HL-60/S4 (cell line): ENCODE data around the gene OR4D2.

Experiments
- in situ Hi-C: fragments of 300-500 bp; cut with MboI; formaldehyde crosslinking; loops from 2 replicates; pipeline ENCODE4 v1.14.3; 2022; ENCODE audit warnings: low sequenced_read_pairs

The OR4D2 gene

DNA sequence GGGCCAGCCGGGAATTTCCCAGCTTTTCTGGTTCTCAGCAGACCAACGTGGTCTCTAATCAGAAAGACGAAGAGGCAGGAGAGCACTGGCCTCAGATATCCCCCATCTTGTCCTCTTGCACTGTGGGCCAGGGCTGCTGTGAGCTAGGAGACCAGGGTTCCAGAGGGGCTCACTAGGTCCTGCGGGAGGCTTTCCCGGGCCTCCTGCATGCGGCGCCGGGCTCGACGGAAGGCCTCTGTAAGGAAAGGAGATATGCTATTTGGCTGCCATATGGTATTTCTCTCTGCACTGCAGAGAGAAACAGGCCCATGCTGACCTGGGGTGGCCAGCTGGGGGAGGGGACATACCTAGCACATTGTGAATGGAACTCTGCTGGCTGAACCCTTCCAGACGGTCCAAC is 39.2 kb downstream of the OR4D2 start:
- in situ Hi-C loops, result loop anchor here (10.0 kb wide), 1 partner anchor 239 kb away; no protein-coding TSS in a partner anchor

DNA sequence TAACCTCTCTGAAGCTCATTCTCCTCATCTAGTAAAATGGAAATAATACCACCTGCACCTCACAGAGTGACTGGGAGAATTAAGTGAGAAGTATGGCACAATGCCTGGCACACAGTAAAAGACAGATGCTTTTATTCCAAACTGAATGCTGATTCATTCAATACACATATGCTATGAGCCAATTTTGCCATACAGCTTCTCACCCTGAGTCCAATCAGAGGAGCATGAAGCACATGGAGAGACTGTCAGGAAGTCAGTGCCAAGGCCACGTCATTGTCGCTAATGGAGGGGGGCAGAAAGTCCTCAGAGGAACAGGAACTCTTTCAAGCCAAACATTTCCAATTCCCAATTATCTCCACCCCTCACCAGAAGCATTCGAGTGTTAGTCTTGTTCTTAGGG is 40.7 kb downstream of the OR4D2 start:
- in situ Hi-C loops, result loop anchor here (10.0 kb wide), 1 partner anchor 237 kb away; no protein-coding TSS in a partner anchor

DNA sequence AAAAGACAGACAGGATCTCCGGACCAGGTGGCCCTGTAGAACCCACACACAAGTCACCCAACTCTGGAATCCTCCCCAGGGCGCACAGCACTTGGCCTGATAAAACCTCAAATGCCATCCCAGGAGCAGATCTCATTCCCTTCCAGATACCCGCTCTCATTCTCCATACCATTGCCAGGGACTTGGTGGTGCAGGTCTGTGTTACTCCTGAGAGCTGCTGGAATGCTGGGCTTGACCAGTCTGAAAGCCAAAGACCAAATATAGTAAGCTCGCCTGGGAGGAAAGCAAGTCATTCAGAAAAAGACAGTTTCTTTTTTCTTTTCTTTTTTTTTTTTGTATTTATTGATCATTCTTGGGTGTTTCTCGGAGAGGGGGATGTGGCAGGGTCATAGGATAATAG is 41.6 kb downstream of the OR4D2 start:
- in situ Hi-C loops, result loop anchor here (10.0 kb wide), 1 partner anchor 236 kb away; no protein-coding TSS in a partner anchor

DNA sequence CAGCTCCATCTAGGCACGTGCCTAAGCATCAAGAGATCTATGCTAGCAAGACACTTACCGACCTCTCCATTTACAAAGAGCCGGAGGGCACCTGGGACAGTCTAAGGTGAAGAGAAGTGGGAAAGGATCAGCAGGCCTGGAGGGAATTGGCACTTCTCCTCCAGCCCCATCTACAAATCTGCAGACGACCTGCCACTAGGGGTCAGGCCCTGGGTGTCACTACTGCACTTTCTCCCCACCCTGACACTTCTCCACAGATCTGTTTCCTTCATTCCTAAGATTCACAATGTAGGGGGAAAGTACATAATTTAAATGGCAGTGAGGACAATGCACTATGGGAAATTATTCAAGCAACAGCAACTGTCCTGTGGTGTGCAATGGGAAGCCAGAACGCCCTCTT is 44.1 kb downstream of the OR4D2 start:
- in situ Hi-C loops, result no loop called here

DNA sequence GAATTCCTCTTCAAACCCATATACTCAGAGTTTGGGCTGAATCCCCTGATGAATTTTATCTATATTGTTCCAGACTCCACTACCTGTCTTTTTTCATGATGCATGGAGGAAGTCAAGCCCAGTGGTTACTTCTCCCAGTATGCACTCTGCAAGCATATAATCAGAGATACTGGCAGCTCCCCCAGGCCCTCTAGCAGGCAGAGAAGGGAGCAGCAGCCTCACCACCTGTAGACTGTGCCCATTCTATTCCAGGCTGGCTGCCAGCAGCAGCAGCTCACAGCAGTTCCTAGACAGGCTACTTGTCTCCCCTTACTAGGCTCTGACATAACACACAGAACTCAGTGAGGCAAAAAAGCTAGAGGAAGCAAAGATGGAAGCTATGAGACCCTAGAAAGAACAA is 48.9 kb downstream of the OR4D2 start:
- in situ Hi-C loops, result no loop called here

DNA sequence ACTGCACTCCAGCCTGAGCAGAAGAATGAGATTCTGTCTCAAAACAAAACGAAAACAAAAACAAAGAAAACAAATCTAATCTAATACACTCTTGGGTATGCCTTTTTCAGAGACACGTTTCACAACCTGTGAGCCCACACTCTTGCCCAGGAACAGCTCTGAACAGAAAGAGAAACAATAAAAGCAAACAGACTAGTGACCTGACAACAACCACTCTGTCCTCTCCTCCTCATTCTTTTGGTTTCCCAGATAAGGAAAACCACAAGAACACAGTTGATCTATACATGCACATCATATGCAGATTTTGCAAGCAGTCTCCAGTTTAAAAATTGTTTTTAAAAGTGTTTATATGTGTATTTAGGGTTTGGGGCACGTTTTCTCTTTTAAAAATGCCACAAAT is 51.0 kb downstream of the OR4D2 start:
- in situ Hi-C loops, result no loop called here

DNA sequence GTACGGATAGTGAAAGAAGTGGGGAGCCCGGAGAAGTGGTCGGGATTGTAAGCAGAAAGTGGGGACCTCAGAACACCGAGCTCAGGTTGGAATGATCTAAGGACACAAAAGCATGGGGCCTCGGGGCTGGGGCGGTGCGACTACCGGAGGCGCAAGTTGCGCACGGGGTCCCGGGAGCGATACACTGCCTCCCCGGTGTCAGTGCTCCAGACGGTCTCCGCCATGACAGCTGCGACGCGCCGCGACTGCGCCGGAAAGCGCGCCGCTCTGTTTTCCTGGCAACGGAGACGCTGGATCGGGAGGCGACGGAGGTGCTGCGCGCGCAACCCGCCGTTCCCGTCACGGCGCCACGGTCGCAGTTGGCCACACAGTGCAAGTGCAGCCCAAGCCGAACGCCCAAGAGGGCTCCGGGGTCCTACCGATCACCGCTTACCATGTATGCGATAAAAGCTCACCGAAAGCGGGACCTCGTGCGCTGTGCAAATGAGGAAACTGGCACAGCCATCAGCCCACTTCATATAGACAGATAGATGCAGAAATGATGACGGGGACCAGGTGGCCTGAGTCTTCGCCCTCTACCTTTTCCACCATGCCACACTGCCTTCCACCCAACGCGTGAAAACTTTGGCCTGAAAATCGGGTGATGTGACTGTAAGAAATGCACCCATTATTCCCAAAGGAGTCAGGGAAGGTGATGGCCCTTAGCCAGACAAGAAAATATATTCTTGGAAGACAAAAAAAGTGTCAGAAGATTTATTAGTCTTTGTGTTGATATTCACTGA is 52.4 kb downstream of the OR4D2 start, which contains the start of gene MKS1:
Gene MKS1, minus strand, starts transcription at position 249 of the 782 bp plus-strand sequence. Its CDS starts 25 bp downstream, at position 224.
- in situ Hi-C loops, result no loop called here

DNA sequence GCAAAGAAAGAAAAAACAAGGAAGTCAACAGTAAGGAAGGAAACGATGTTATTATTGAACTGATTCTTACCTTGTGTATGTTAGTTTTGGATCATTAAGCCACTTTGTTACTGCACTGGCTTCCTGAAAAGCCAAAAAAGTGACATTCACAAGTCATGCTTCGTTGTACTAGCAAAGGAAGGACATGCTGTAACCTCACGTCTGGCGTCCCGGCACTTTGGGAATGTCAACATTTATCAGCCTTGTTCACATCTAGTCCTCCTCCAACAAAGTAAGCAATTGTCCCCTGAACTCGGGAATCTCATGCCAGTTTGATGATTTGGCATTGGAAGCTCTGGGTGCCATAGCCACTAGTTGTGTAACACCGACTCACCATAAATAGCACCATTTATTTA is 53.0 kb downstream of the OR4D2 start:
- in situ Hi-C loops, result no loop called here
